Cardiac muscle cell (in vitro differentiated cells and primary cell): ENCODE measurements around the gene GBF1. TPM values are rescaled to one million over a fixed set of nuclear protein-coding genes. Genes with fewer than 3 reads are reported as not detected.
A peak's percentile ranks its signal among the peaks of the same experiment; 100 is the strongest.
"Not testable (repeated sequence)": the region's sequence is repeated elsewhere in the genome, so short reads cannot be mapped to it uniquely, and the experiment has no call there.

Source experiments
- DNase-seq, 2 donors: peaks; one replicate each; pipeline versions ENCODE4 v3.0.0 to v3.0.0-alpha.2; 2010 to 2017; ENCODE audit warnings: low read depth in 1 of 2, low spot score in 1 of 2
- H3K27ac ChIP-seq: fragments of 200-600 bp; sonication (generic); 2 replicates; pipeline ENCODE4 v1.5.1; 2016
- H3K27me3 ChIP-seq: fragments of 200-600 bp; sonication (generic); 2 replicates; pipeline ENCODE4 v1.6.0; 2016; ENCODE audit warnings: control low read depth
- H3K36me3 ChIP-seq: fragments of 200-600 bp; sonication (generic); 2 replicates; pipeline ENCODE4 v1.5.1; 2016; ENCODE audit warnings: control low read depth
- H3K4me1 ChIP-seq: fragments of 200-600 bp; sonication (generic); 2 replicates; pipeline ENCODE4 v1.8.1; 2017; ENCODE audit warnings: low read depth, mild to moderate bottlenecking, mixed run types
- H3K4me3 ChIP-seq: fragments of 200-600 bp; sonication (generic); 2 replicates; pipeline ENCODE4 v1.5.1; 2016; ENCODE audit warnings: mild to moderate bottlenecking
- H3K9me3 ChIP-seq: fragments of 200-600 bp; sonication (generic); 2 replicates; pipeline ENCODE4 v1.5.1; 2017; ENCODE audit warnings: low read depth, mild to moderate bottlenecking, control low read depth
- CTCF ChIP-seq: IDR thresholded peaks from 2 replicates; pipeline ENCODE4 v1.5.1; 2012; ENCODE audit warnings: low read depth, mild to moderate bottlenecking, low read length
- polyA plus RNA-seq: library from polyadenylated mRNA; unstranded; fragments of >200 nt; fragmentation: Nextera tagmentation; extraction: Ambion mirVana; gene quantifications from 2 replicates; pipeline ENCODE4 v1.2.1, GENCODE V29; 2016
- total RNA-seq: library from RNA; depleted of rRNA; stranded (reverse); fragments of >200 nt; gene quantifications from 2 replicates; pipeline ENCODE4 v1.2.3, GENCODE V29; 2016

The GBF1 gene
- total and polyA plus RNA-seq, 2 experiments from 2014 or later = 42.1 to 75.6 TPM

GRCh38 chr10:102306006-102306405 is 60.7 kb downstream of the GBF1 start:
- H3K4me1 ChIP-seq = peaks cover 18% of the 10 kb centered on the region
- no peak for DNase-seq
- H3K4me3 ChIP-seq = no peak overlapping the region
- H3K9me3 ChIP-seq = no peaks in the 10 kb centered on the region
- TF ChIP-seq CTCF = no peak
- no peak overlapping the region for H3K27ac ChIP-seq
- no peaks in the 10 kb centered on the region for H3K27me3 ChIP-seq
- no peaks in the 10 kb centered on the region for H3K36me3 ChIP-seq

- no peak overlapping the region for H3K27ac ChIP-seq
- H3K27me3 ChIP-seq = no peaks in the 10 kb centered on the region
- no peaks in the 10 kb centered on the region for H3K36me3 ChIP-seq
- no peaks in the 10 kb centered on the region for H3K9me3 ChIP-seq
- TF ChIP-seq CTCF = no peak
- no peak overlapping the region for H3K4me3 ChIP-seq
- peaks cover 25% of the 10 kb centered on the region for H3K4me1 ChIP-seq
- no peak for DNase-seq
These were observed 61.4 kb downstream of the GBF1 start for GRCh38 chr10:102306710-102307109.

GRCh38 chr10:102308318-102308717 is 63.0 kb downstream of the GBF1 start:
- H3K4me3 ChIP-seq, H3K36me3 ChIP-seq, DNase-seq: not testable (repeated sequence)

GRCh38 chr10:102309236-102309635 is 63.9 kb downstream of the GBF1 start:
- Histone ChIP-seq H3K27ac (no peak overlapping the region), H3K9me3 (no peaks in the 10 kb centered on the region), H3K4me3 (no peak overlapping the region), H3K36me3 (no peaks in the 10 kb centered on the region), H3K27me3 (no peaks in the 10 kb centered on the region), H3K4me1 (peaks cover 43% of the 10 kb centered on the region)
- DNase-seq = no peak
- no peak for TF ChIP-seq CTCF

More at GRCh38 chr10:102308318-102308717, 63.0 kb downstream of the GBF1 start:
- peaks cover 37% of the 10 kb centered on the region for H3K4me1 ChIP-seq
- H3K9me3 ChIP-seq, H3K27ac ChIP-seq, H3K27me3 ChIP-seq: not testable (repeated sequence)

- Histone ChIP-seq H3K4me3 (no peak overlapping the region), H3K4me1 (peaks cover 43% of the 10 kb centered on the region), H3K27me3 (no peaks in the 10 kb centered on the region), H3K9me3 (no peaks in the 10 kb centered on the region), H3K27ac (peak overlapping the region; percentile 79), H3K36me3 (no peaks in the 10 kb centered on the region)
- TF ChIP-seq CTCF = no peak
- no peak for DNase-seq
These were observed 64.6 kb downstream of the GBF1 start for GRCh38 chr10:102309916-102310315.

GRCh38 chr10:102310361-102311024 is 65.2 kb downstream of the GBF1 start:
- peak in 1 of 2 donors; percentile 67 for DNase-seq
- H3K9me3 ChIP-seq = no peaks in the 10 kb centered on the region
- peak overlapping the region; percentile 79 for H3K27ac ChIP-seq
- H3K36me3 ChIP-seq = no peaks in the 10 kb centered on the region
- TF ChIP-seq CTCF = no peak
- H3K4me1 ChIP-seq = peaks cover 43% of the 10 kb centered on the region
- H3K4me3 ChIP-seq = no peak overlapping the region
- H3K27me3 ChIP-seq = no peaks in the 10 kb centered on the region
